CD4-positive, alpha-beta T cell treated with Interleukin-15 for 1 hour (primary cell): ENCODE results near the gene OVOL1.

Experiments
- DNase-seq: peaks from one replicate; pipeline ENCODE4 v3.0.0-alpha.2; 2020

Gene OVOL1

GRCh38 chr11:65793144-65793581 lies 6.3 kb downstream of the OVOL1 start:
- no peak for DNase-seq

GRCh38 chr11:65793625-65794400 lies 7.0 kb downstream of the OVOL1 start:
- DNase-seq: no peak

GRCh38 chr11:65794570-65795510 lies 8.0 kb downstream of the OVOL1 start:
- no peak for DNase-seq

- no peak for DNase-seq
Observed at GRCh38 chr11:65796726-65797601, 10.1 kb downstream of the OVOL1 start.

- no peak for DNase-seq
Observed at GRCh38 chr11:65797711-65798110, 10.8 kb downstream of the OVOL1 start.

GRCh38 chr11:65798882-65799281 lies 12.0 kb downstream of the OVOL1 start:
- DNase-seq: no peak

- DNase-seq: no peak
Observed at GRCh38 chr11:65801153-65801987, 14.5 kb downstream of the OVOL1 start.

GRCh38 chr11:65802841-65803240 lies 16.0 kb downstream of the OVOL1 start:
- no peak for DNase-seq

- no peak for DNase-seq
Observed at GRCh38 chr11:65803797-65804492, 17.1 kb downstream of the OVOL1 start.

- DNase-seq: no peak
Observed at GRCh38 chr11:65806979-65807378, 20.1 kb downstream of the OVOL1 start.

GRCh38 chr11:65808744-65809341 lies 22.0 kb downstream of the OVOL1 start:
- no peak for DNase-seq

GRCh38 chr11:65809496-65809895 lies 22.6 kb downstream of the OVOL1 start:
- DNase-seq: no peak

- DNase-seq: no peak
Observed at GRCh38 chr11:65810046-65810868, 23.4 kb downstream of the OVOL1 start.

- no peak for DNase-seq
Observed at GRCh38 chr11:65811764-65812475, 25.1 kb downstream of the OVOL1 start.

GRCh38 chr11:65814131-65814985 lies 27.5 kb downstream of the OVOL1 start:
- peak; percentile 53 for DNase-seq

- no peak for DNase-seq
Observed at GRCh38 chr11:65814986-65815565, 28.2 kb downstream of the OVOL1 start.

- no peak for DNase-seq
Observed at GRCh38 chr11:65816696-65817095, 29.8 kb downstream of the OVOL1 start.

- DNase-seq: no peak
Observed at GRCh38 chr11:65817312-65817834, 30.5 kb downstream of the OVOL1 start.
